Ectodermal cell (in vitro differentiated cells): ENCODE results near the gene RAPH1.

Experiments used
- H3K27ac ChIP-seq: 2 replicates; pipeline ENCODE4 v1.7.0; 2013; ENCODE audit warnings: mild to moderate bottlenecking, low read depth, low read length; ENCODE audit not compliant: insufficient read depth, poor library complexity, severe bottlenecking
- H3K27me3 ChIP-seq: 2 replicates; pipeline ENCODE4 v1.7.0; 2013; ENCODE audit warnings: mild to moderate bottlenecking, low read length; ENCODE audit not compliant: insufficient read depth, control insufficient read depth, poor library complexity, severe bottlenecking
- H3K36me3 ChIP-seq: one replicate; pipeline ENCODE4 v1.7.0; 2013; ENCODE audit warnings: low read length; ENCODE audit not compliant: control insufficient read depth, insufficient read depth
- H3K4me1 ChIP-seq: one replicate; pipeline ENCODE4 v1.7.0; 2013; ENCODE audit warnings: low read length; ENCODE audit not compliant: control insufficient read depth, insufficient read depth
- H3K4me3 ChIP-seq: 2 replicates; pipeline ENCODE4 v1.7.0; 2013; ENCODE audit warnings: low read depth, low read length, control low read depth; ENCODE audit not compliant: insufficient read depth
- H3K9me3 ChIP-seq: 2 replicates; pipeline ENCODE4 v1.7.0; 2013; ENCODE audit warnings: mild to moderate bottlenecking, low read length, moderate library complexity; ENCODE audit not compliant: control insufficient read depth
- WGBS, 2 experiments: methylation state at CpG; one replicate each; pipeline ENCODE4 v1.1.7; 2013; ENCODE audit warnings: missing lambda C conversion rate in 2 of 2; 5-methylcytosine and 5-hydroxymethylcytosine counted together

RAPH1 gene

DNA sequence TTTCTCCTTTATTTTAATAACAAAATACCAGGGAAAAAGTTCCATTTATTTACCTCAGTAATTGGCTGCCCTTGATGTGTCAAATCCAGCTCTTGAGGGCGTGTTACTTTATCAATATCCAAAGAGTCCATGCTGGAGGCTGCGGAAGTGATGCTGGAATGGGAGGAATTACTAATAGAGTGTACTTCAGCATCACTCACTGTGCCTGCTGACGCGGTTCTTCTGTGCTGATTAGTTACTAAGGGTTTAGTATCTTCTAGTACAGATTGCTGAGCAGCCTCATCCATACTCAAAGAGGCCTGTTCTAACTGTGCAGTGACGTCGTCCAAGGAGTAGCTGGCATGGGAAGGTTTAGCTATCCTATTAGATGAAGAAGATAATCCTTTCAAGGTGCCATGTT, 45.6 kb downstream of the RAPH1 start:
- Histone ChIP-seq H3K27me3 (no peaks in the 10 kb centered on the region), H3K9me3 (no peaks in the 10 kb centered on the region), H3K27ac (no peak overlapping the region), H3K36me3 (no peaks in the 10 kb centered on the region), H3K4me3 (no peak overlapping the region), H3K4me1 (no peaks in the 10 kb centered on the region)
- WGBS, 2 experiments: 97 to 98% methylated on average over 6 of the region's 6 CpGs

DNA sequence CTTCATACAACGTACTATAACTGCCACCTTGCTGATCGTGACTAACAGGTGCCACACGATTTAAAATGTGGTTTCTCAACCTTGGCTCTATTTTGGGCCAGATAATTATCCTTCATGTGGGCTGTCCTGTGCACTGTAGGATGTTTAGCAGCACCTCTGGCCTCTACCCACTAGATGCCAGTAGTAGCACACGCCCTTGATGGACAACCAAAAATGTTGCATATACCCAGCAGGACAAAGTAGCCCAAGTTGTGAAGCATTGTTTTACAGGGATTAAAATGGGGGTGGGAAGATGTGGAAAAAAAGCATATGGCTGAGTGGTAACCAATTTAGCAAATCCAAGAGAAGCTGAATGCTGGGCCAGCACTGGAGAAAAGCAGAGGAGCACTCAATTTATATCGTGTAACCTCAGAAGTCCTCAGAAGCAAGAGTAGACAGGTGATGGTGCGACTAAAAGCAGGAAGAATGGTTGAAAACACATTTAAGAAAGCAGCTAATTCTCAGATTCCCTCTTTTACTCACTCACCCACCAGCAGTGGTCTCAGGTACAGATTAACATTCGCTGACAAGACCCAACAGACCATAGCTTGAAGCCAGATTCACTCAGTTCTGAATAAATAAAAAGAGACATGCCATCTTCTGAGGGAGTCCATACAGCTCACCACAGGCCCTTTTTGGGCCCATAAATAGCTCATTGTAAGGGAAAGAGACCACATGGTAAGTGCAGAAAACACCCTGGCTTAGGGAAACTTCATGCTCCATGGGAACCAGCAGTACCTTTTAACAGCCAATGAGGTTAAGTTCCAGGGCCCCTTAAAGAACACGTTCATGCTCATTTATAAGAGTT, 50.6 kb downstream of the RAPH1 start:
- H3K4me3 ChIP-seq: no peak overlapping the region
- WGBS, 2 experiments: 74 to 75% methylated on average over 8 of the region's 8 CpGs
- H3K4me1 ChIP-seq: no peaks in the 10 kb centered on the region
- H3K27me3 ChIP-seq: no peaks in the 10 kb centered on the region
- no peaks in the 10 kb centered on the region for H3K36me3 ChIP-seq
- no peaks in the 10 kb centered on the region for H3K9me3 ChIP-seq
- no peak overlapping the region for H3K27ac ChIP-seq

DNA sequence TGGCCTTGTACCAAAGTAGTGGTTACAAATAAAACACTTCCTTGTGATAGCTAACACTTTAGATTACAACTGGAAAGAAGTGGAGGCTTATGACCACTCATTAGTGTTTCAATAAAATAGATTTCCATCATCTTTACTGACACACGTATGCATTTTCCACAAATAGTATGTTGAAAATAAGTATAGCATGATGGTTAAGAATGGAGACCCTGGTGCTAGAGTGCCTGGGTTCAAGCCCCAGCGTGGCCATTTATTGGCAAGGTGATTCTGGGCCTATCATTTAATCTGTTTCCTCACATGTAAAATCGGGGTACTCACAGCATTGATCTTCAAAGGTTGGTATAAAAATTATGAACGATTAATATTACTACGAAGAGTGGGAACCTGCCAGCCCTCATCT, 54.5 kb downstream of the RAPH1 start:
- no peaks in the 10 kb centered on the region for H3K9me3 ChIP-seq
- no peak overlapping the region for H3K4me3 ChIP-seq
- H3K4me1 ChIP-seq: no peaks in the 10 kb centered on the region
- H3K36me3 ChIP-seq: no peaks in the 10 kb centered on the region
- WGBS, 2 experiments: 93 to 99% methylated on average over 3 of the region's 5 CpGs
- no peaks in the 10 kb centered on the region for H3K27me3 ChIP-seq
- no peak overlapping the region for H3K27ac ChIP-seq

DNA sequence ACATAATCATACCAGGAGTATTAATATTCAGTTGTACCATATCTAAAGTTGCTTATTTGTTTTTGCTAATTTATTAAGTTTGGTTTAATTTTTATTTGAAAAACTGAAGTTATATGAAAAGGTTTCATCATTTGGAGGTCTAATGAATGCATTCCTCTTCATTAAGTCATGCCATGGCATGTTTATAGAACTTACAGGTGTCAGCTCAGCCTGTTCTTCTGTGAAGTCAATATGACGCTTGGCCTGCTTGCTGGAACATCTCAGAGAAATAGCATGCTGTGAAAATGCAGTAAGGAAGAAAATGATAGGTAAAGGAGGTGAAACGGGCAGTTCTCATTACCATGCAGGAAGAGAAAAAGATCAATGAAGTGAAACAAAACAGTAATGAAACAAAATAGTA, 58.2 kb downstream of the RAPH1 start:
- Histone ChIP-seq H3K4me1 (no peaks in the 10 kb centered on the region), H3K27me3 (no peaks in the 10 kb centered on the region), H3K4me3 (no peak overlapping the region), H3K27ac (no peak overlapping the region), H3K36me3 (no peaks in the 10 kb centered on the region), H3K9me3 (no peaks in the 10 kb centered on the region)
- WGBS, 2 experiments: 92 to 99% methylated on average over 2 of the region's 2 CpGs

DNA sequence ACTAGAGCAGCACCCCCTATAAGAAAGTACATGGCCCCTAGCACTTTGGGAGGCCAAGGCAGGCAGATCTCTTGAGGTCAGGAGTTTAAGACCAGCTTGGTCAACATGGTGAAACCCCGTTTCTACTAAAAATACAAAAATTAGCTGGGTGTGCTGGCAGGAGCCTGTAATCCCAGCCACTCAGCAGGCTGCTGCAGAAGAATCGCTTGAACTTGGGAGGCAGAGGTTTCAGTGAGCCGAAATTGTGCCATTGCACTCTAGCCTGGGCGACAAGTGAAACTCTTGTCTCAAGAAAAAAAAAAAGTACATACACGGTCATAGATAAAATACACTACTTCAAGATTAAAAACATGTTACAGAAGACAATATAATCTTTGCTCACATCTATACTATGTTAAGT, 63.8 kb downstream of the RAPH1 start:
- no peaks in the 10 kb centered on the region for H3K27me3 ChIP-seq
- no peaks in the 10 kb centered on the region for H3K4me1 ChIP-seq
- H3K27ac ChIP-seq: no peak overlapping the region
- 91 to 96% methylated on average over 4 of the region's 5 CpGs for WGBS, 2 experiments
- no peaks in the 10 kb centered on the region for H3K9me3 ChIP-seq
- no peak overlapping the region for H3K4me3 ChIP-seq
- no peaks in the 10 kb centered on the region for H3K36me3 ChIP-seq

DNA sequence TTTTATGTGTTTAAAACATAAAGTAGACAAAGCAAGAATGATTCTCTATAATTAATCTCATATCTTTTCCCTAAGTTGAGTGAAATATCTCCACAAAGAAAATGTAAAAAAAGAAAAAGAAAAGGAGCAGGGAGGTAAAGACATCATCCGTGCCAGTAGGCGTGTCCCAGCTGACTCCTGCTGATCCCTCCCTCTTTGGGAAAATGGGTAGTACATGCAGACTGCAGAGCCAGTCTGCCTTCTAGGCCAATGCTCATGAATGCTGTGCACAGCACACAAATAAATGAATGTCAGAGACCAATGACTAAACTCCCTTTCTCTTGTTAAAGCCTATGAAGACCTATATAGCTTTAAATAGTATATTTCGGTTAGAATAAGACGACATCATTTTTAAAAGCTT, 64.7 kb downstream of the RAPH1 start:
- 82 to 86% methylated on average over 4 of the region's 4 CpGs for WGBS, 2 experiments
- Histone ChIP-seq H3K27ac (no peak overlapping the region), H3K9me3 (no peaks in the 10 kb centered on the region), H3K36me3 (no peaks in the 10 kb centered on the region), H3K4me1 (no peaks in the 10 kb centered on the region), H3K27me3 (no peaks in the 10 kb centered on the region), H3K4me3 (no peak overlapping the region)

DNA sequence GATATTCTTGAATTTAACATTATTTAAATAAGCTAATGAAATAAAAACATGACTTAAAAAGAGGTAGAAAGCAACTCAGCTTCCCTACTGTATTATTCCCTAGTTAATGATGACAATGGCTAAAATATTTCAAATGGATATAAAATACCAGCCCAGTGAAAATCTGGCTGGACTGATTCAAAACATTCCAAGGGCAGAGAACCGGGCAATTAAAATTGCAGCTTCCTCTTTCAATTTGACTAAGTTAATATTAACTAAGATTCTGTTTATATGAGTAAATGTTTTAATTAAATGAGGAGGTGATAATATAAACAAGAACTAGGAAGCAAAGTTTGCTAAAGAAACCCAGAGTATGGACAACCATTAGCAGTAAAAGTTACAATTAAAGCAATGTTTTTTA, 65.6 kb downstream of the RAPH1 start:
- no peaks in the 10 kb centered on the region for H3K27me3 ChIP-seq
- H3K4me3 ChIP-seq: no peak overlapping the region
- no peaks in the 10 kb centered on the region for H3K4me1 ChIP-seq
- H3K36me3 ChIP-seq: no peaks in the 10 kb centered on the region
- WGBS, 2 experiments: 80 to 100% methylated on average over 1 of the region's 1 CpG
- no peak overlapping the region for H3K27ac ChIP-seq
- H3K9me3 ChIP-seq: no peaks in the 10 kb centered on the region

DNA sequence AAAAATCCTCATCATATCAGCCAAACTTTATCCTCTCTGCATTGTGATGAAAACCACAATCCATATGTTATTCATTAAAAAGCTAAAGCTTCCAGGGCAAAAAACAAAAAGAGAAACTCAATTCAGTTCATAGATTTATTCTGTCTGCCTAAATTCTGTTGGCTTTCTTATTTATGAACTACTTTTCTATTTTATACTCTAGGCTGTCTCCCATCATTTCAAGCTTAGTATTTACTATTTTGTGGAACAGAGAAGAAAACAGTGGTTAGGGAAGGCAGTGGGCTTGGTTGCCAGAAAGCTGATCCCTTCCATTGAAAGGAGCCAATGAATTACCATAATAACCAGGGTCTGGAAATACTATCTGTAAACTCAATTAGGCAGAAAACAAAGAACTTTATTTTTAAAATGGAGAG, 71.8 kb downstream of the RAPH1 start:
- H3K36me3 ChIP-seq: peaks cover 6% of the 10 kb centered on the region
- no peaks in the 10 kb centered on the region for H3K9me3 ChIP-seq
- H3K4me1 ChIP-seq: no peaks in the 10 kb centered on the region
- H3K27me3 ChIP-seq: no peaks in the 10 kb centered on the region
- no peak overlapping the region for H3K4me3 ChIP-seq
- no peak overlapping the region for H3K27ac ChIP-seq

DNA sequence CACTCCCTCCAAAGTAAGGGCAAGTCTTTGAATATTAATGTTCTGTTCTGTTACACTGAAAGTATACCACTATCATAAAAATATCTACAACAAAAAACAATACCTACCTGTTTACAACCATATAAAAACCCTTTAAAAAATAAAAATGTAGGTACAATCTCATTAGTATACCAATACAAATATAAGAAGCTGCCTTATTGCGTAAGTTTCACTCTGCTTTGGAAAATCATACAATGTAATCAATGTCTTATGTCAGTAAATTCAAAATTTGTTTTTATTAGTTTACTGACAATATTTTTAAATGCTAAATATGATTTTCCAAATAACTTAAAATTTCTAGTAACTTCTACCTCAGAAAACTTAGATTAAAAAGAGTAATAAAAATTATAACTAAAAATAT, 72.8 kb downstream of the RAPH1 start:
- WGBS, 2 experiments: no CpG with 5 or more reads among the region's 1 CpG
- H3K36me3 ChIP-seq: peaks cover 6% of the 10 kb centered on the region

DNA sequence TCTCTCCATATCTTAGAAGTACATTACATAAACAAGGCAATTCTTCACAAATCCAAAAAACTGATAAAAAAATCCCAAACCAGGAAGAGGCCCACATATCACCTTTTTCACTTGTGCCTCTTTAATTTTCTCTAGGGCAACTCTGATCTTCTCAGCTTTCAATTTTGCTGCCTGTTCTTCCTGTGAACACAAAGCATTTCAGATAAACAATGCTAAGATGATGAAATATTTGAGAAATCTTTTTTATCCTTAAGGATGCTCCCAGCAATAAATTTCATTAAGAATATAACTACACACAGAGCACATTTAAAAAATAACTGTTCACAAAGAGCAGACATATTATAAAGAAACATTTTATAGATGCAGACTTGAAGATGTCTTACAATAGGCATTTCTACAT, 73.4 kb downstream of the RAPH1 start:
- H3K36me3 ChIP-seq: peaks cover 6% of the 10 kb centered on the region

More for the DNA sequence above, 72.8 kb downstream of the RAPH1 start:
- Histone ChIP-seq H3K9me3 (no peaks in the 10 kb centered on the region), H3K4me3 (no peak overlapping the region), H3K27me3 (no peaks in the 10 kb centered on the region), H3K27ac (no peak overlapping the region), H3K4me1 (no peaks in the 10 kb centered on the region)

DNA sequence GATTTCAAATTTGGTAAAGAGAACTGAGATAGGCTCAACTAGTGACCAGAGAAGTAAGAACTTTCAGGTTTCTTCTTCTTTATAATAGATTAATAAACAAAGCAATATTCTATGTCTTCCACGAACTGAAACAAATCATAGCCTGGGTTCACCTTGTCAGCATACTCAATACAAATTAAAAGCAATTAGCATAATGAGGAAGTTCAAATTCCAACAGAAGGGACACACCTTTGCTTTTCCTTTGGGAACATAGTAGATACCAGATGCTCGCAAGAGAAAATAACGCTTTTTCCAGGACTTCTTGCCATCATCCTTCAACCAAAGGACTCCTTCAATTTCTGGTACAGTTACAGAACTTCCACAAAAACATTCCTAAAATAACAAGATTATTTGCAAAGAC, 79.9 kb downstream of the RAPH1 start:
- Histone ChIP-seq H3K4me3 (no peak overlapping the region), H3K36me3 (peaks cover 11% of the 10 kb centered on the region), H3K9me3 (no peaks in the 10 kb centered on the region), H3K4me1 (no peaks in the 10 kb centered on the region), H3K27me3 (no peaks in the 10 kb centered on the region), H3K27ac (no peak overlapping the region)
- 90 to 97% methylated on average over 3 of the region's 3 CpGs for WGBS, 2 experiments

More for the DNA sequence above, 73.4 kb downstream of the RAPH1 start:
- H3K4me1 ChIP-seq: no peaks in the 10 kb centered on the region
- no peak overlapping the region for H3K4me3 ChIP-seq
- no peak overlapping the region for H3K27ac ChIP-seq
- H3K9me3 ChIP-seq: no peaks in the 10 kb centered on the region
- no peaks in the 10 kb centered on the region for H3K27me3 ChIP-seq
